Tibial nerve (tissue), 4 donors: ENCODE data around the gene ARL6IP1.
"Not testable (repeated sequence)": the region's sequence is repeated elsewhere in the genome, so short reads cannot be mapped to it uniquely, and the experiment has no call there.

Experiments
- EP300 ChIP-seq, 2 donors: sonication (generic); formaldehyde crosslinking; IDR thresholded peaks; one replicate each; pipeline ENCODE4 v1.6.1; 2017; ENCODE audit warnings: antibody characterized with exemption in 2 of 2, mild to moderate bottlenecking in 1 of 2
- POLR2A ChIP-seq, 2 donors: fragments of 450-650 bp; IDR thresholded peaks; one replicate each; pipeline ENCODE4 v1.6.1; 2017; ENCODE audit warnings: antibody characterized with exemption in 2 of 2, mild to moderate bottlenecking in 2 of 2, moderate library complexity in 2 of 2
- TF ChIP-seq, protein P1 (sequence below), 5 experiments: fragments of 200-600 bp in 3 of 5; fragments of 450-650 bp in 2 of 5; sonication (generic) in 3 of 5; IDR thresholded peaks; one replicate each; pipeline ENCODE4 v1.5.1; 2016 to 2019; ENCODE audit warnings: antibody characterized with exemption in 5 of 5, mild to moderate bottlenecking in 3 of 5, moderate library complexity in 2 of 5

DNA sequence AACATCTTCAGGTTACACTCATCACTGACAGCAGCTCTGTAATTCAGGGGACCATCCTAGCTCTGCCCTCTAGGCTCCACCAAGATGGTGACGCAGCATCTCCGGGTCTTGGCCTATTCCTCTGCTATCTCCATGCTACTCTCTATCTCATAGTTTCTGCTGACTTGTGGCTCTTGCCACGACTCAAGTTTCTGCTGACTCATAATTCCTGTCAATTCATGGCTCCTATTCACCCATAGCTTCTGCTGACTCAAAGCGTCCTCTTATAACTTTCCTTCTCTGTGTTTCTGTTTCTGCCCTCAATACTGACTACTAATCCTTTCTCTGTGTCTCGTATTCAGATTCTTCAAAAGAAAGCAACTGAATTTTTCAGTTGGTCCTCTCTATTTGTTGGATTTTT is 38.6 kb downstream of the ARL6IP1 start:
- TF ChIP-seq POLR2A, EP300 (IDR thresholded peaks at IDR 0.05): not testable (repeated sequence)
- TF ChIP-seq, protein P1, sequence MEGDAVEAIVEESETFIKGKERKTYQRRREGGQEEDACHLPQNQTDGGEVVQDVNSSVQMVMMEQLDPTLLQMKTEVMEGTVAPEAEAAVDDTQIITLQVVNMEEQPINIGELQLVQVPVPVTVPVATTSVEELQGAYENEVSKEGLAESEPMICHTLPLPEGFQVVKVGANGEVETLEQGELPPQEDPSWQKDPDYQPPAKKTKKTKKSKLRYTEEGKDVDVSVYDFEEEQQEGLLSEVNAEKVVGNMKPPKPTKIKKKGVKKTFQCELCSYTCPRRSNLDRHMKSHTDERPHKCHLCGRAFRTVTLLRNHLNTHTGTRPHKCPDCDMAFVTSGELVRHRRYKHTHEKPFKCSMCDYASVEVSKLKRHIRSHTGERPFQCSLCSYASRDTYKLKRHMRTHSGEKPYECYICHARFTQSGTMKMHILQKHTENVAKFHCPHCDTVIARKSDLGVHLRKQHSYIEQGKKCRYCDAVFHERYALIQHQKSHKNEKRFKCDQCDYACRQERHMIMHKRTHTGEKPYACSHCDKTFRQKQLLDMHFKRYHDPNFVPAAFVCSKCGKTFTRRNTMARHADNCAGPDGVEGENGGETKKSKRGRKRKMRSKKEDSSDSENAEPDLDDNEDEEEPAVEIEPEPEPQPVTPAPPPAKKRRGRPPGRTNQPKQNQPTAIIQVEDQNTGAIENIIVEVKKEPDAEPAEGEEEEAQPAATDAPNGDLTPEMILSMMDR (IDR thresholded peaks at IDR 0.05): not testable (repeated sequence)
